Measurements from ENCODE around the gene RNF41.

DNA sequence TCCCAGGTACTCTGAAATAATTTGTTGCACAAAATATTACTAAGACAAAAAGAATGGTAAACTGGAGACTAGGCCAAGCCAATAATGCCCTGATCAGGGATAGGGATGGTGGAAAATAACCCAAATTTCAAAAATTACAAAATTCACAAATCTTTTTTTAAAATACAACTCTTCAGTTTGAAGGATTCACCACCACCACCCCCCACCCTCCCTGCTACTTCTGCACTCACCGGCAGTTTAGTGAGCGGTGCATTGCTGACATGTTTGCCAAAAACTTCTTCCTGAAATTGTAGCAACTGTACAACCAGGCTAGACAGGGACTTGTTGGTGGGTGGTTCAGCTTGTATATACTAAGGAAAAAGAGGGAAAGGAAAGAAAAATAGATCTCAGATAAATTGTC, 34.8 kb downstream of the RNF41 start:
- TF ChIP-seq, protein P1, sequence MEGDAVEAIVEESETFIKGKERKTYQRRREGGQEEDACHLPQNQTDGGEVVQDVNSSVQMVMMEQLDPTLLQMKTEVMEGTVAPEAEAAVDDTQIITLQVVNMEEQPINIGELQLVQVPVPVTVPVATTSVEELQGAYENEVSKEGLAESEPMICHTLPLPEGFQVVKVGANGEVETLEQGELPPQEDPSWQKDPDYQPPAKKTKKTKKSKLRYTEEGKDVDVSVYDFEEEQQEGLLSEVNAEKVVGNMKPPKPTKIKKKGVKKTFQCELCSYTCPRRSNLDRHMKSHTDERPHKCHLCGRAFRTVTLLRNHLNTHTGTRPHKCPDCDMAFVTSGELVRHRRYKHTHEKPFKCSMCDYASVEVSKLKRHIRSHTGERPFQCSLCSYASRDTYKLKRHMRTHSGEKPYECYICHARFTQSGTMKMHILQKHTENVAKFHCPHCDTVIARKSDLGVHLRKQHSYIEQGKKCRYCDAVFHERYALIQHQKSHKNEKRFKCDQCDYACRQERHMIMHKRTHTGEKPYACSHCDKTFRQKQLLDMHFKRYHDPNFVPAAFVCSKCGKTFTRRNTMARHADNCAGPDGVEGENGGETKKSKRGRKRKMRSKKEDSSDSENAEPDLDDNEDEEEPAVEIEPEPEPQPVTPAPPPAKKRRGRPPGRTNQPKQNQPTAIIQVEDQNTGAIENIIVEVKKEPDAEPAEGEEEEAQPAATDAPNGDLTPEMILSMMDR (IDR thresholded peaks at IDR 0.05) = no peak
- no peak for TF ChIP-seq POLR2AphosphoS5 (IDR thresholded peaks at IDR 0.05)

Measured in stomach (tissue), 4 donors.